AG10803 (cell line): ENCODE results near the gene PRDM16.

Experiments
- DNase-seq: peaks from one replicate; pipeline ENCODE4 v3.0.0; 2010; ENCODE audit warnings: low read depth
- H3K4me3 ChIP-seq: 2 replicates; pipeline ENCODE4 v1.5.1; 2011; ENCODE audit warnings: mild to moderate bottlenecking, low read length, control low read depth
- CTCF ChIP-seq: conservative IDR thresholded peaks from 2 replicates; pipeline ENCODE4 v1.5.1; 2011; ENCODE audit warnings: mild to moderate bottlenecking, low read length, control low read depth, inconsistent platforms

PRDM16 gene

DNA sequence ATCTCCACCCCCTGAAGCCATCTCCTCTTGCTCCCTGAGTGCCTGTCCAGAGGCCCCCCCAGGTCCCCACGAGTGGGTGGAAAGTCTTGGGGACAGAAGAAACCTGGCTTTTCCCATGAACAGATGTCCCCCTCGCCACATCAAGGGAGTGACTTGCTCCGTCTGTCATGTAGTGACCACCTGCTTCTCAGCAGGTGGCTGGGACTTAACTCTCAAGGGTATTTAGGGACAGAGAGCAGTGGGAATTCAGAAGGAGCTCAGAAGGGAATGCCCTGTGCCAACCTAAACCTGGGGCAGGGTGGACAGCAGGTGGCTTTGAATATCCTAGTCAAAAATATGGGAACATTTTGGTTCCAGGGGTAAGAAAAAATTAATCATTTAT lies 139.8 kb downstream of the PRDM16 start:
- no peak overlapping the region for H3K4me3 ChIP-seq
- DNase-seq = no peak
- no peak for TF ChIP-seq CTCF

- TF ChIP-seq CTCF = no peak
- no peak for DNase-seq
- no peak overlapping the region for H3K4me3 ChIP-seq
Measured at GRCh38 chr1:3209201-3209600, 140.2 kb downstream of the PRDM16 start.

DNA sequence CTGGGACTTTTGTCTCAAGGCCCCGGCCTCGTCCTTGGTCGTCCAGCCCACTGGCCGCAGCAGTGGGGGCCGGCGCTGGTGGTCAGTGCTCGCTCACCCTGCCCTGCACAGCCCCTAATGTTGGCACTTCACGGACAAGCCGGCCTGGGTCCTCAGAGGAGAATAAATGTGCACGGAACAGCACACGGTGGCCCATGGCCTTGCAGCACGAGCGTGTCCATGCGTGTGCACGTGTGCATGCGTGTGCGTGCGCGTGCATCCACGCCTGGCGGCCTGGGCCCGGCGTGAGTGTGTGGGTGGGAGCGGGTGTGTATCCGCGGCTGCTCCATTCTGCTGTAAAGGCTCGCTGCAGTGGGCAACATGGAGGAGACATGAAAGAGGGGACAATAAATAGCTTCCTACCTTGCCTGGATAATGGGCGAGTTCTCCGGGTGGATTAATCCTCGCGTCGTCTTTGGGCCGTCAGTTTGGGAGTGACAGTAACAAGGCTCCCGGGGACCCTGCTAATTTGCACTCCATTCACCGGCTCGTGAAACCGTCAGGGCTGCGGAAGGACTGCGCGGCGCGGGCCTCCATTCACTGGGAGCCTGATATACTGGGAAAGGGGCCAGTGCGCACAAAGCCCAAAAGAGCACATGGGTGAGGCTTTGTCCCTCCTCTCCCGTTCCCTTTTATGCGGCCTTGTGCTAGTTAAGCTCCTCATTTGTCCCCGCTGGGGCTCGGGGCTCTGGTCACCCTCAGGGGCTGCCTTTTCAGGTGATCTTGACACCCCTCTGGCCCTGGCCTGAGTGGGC lies 142.8 kb downstream of the PRDM16 start:
- H3K4me3 ChIP-seq = no peak overlapping the region
- no peak for DNase-seq
- TF ChIP-seq CTCF = no peak

DNA sequence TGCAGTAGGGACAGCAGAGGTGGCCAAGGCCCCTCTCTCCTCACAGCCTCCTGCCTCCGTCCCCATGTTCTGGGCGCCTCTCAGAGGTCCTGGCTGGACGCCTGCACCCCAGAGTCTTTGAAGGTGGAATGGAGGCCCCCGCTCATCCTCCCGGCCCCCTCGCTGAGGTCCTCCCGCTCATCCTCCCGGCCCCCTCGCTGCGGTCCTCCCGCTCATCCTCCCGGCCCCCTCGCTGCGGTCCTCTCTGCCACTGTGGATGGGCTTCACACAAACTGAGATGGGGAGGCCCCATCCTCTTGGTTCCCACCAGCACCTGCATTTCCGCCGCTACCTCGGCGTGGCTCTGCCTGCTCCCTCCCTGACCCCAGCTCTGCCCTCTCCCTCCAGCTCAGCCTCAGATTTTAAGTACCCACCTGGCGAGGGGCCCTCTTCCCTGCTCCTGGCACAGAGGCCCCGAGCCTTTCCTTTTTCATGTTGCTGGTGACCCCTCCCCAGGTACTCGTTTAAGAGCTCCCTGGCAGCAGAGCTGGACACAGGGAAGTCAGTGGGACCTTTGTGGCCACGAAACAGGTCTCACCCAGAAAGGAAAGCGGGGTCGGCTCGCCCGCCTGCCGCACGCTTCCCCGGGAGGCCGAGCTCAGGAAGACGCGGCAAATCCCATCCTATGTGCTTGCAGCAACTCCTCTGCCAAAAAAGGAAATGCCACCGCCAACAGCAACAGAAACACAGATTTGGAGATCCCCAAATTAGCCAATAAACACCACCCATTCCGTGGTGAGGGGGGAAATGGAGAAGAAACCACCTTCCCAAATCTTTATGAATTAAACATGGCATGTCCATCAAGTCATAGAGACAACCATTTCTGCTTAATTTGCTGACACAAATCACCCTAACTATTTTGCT lies 143.7 kb downstream of the PRDM16 start:
- no peak for DNase-seq
- no peak for TF ChIP-seq CTCF

DNA sequence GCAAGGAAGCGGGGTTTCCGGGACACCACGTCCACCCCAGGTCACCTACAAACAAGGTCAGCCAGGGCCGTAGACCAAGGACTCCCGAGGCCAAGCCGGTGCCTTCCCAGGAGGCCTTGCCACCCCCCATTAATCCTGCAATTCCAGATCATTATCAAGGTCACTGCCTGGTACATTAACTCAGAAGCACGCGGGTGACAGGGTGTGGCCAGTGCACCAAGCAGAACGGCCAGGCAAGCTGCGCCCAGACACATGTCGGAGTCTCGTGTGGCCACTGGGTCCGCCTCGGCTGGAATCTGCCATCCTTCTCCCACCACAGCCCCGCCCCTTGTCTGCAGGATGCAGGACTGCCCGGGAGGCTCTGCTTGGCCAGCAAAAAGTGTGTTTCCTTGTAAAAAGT lies 144.7 kb downstream of the PRDM16 start:
- TF ChIP-seq CTCF = no peak

More for the DNA sequence above, 143.7 kb downstream of the PRDM16 start:
- no peak overlapping the region for H3K4me3 ChIP-seq

GRCh38 chr1:3215198-3216014 lies 146.4 kb downstream of the PRDM16 start:
- TF ChIP-seq CTCF = no peak
- no peak overlapping the region for H3K4me3 ChIP-seq
- no peak for DNase-seq

More for the DNA sequence above, 144.7 kb downstream of the PRDM16 start:
- no peak for DNase-seq
- no peak overlapping the region for H3K4me3 ChIP-seq
